Large intestine (tissue), 3 donors: ENCODE results near the gene HSD11B1L. TPM values are rescaled to one million over a fixed set of nuclear protein-coding genes. Genes with fewer than 3 reads are reported as not detected.

ENCODE experiments used
- DNase-seq, 2 donors: peaks; one replicate each; pipeline versions ENCODE4 v3.0.0 to v3.0.0-alpha.2; 2013
- H3K27ac ChIP-seq: one replicate; pipeline ENCODE4 v1.5.1; 2013; ENCODE audit warnings: low read length
- H3K27me3 ChIP-seq: 2 replicates; pipeline ENCODE4 v1.6.1; 2013; ENCODE audit warnings: low read length; ENCODE audit not compliant: control insufficient read depth, insufficient read depth
- H3K36me3 ChIP-seq: 2 replicates; pipeline ENCODE4 v1.6.1; 2013; ENCODE audit warnings: low read length; ENCODE audit not compliant: control insufficient read depth, insufficient read depth
- H3K4me1 ChIP-seq: one replicate; pipeline ENCODE4 v1.6.1; 2013; ENCODE audit warnings: low read length; ENCODE audit not compliant: control insufficient read depth, insufficient read depth
- H3K4me3 ChIP-seq: one replicate; pipeline ENCODE4 v1.5.1; 2013; ENCODE audit warnings: low read length
- H3K9me3 ChIP-seq: one replicate; pipeline ENCODE4 v1.6.1; 2013; ENCODE audit warnings: mild to moderate bottlenecking, low read depth, low read length, moderate library complexity; ENCODE audit not compliant: control insufficient read depth
- WGBS: methylation state at CpG from one replicate; pipeline ENCODE4 v1.1.5; 2013; ENCODE audit warnings: low lambda C conversion rate; ENCODE audit not compliant: insufficient coverage; 5-methylcytosine and 5-hydroxymethylcytosine counted together
- polyA plus RNA-seq: library from polyadenylated mRNA; unstranded; fragments of 120-200 nt; gene quantifications from one replicate; pipeline ENCODE4 v1.2.1, GENCODE V29; 2013

Gene HSD11B1L
- polyA plus RNA-seq, 1 donor: 5.7 TPM

DNA sequence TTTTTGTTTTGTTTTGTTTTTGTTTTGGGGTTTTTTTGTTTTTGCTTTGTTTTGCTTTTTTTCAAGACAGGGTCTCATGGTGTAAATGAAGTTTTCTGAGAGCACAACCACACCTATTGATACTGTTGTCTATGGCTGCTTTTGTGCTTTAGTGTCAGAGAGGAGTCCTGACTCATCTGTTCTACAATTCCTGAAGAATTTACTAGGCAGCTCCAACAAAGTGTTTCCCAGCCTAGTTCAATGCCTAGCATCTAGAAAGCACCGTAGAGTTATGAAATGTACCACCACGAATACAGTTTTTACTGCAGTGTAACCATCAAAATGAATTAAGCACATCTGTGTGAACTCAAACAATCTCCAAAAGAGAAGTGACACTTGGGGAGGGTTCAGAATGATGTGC lies 36.8 kb upstream of the HSD11B1L start:
- no peaks in the 10 kb centered on the region for H3K27me3 ChIP-seq
- peaks cover 70% of the 10 kb centered on the region for H3K36me3 ChIP-seq
- no CpG with 5 or more reads among the region's 2 CpGs for WGBS
- no peak for DNase-seq
- no peak overlapping the region for H3K27ac ChIP-seq
- H3K4me1 ChIP-seq: no peaks in the 10 kb centered on the region
- H3K4me3 ChIP-seq: no peak overlapping the region
- H3K9me3 ChIP-seq: no peaks in the 10 kb centered on the region

DNA sequence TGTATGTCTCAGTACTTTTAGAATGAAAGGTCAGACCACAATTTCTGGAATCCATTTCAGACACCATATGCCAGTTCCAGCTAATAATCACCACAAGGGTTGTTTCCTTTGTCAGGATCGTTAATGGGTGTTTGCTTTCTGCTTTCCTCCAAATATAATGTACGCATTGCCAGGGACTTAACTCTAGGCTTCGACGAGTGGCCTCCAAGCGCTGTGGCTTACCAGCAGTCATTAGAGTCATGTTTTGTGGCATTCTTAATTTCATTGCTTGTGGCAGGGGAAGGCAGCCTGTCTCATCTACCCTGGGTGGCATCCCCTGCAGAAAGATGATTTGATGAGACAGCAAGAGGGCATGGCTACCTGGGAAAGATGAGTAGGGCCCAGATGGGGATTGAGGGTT lies 35.4 kb upstream of the HSD11B1L start:
- Histone ChIP-seq H3K4me3 (no peak overlapping the region), H3K27ac (no peak overlapping the region), H3K36me3 (peaks cover 79% of the 10 kb centered on the region), H3K4me1 (no peaks in the 10 kb centered on the region), H3K9me3 (no peaks in the 10 kb centered on the region), H3K27me3 (no peaks in the 10 kb centered on the region)
- no peak for DNase-seq
- no CpG with 5 or more reads among the region's 5 CpGs for WGBS

DNA sequence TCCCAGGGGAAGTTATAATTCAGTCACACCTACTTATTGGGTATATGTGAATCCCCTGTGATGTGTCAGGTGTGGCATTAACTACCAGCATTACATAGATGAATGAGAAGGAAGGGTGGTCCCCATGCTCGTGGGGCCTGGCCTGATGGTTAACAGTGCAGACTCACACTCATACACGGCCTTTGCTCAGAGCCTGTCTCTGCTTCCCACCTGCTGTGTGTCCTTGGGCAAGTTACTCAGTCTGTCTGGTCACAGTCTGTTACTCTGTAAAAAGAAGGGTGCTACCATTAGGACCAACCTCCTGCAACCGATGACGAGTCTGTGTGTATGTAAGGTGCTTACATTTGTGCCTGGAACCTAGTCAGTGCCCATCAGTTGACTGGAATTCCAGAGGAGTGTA lies 34.1 kb upstream of the HSD11B1L start:
- H3K27me3 ChIP-seq: no peaks in the 10 kb centered on the region
- no peak overlapping the region for H3K27ac ChIP-seq
- H3K36me3 ChIP-seq: peaks cover 85% of the 10 kb centered on the region
- H3K4me1 ChIP-seq: no peaks in the 10 kb centered on the region
- no peak for DNase-seq
- 100% methylated on average over 2 of the region's 4 CpGs for WGBS
- no peaks in the 10 kb centered on the region for H3K9me3 ChIP-seq
- no peak overlapping the region for H3K4me3 ChIP-seq

DNA sequence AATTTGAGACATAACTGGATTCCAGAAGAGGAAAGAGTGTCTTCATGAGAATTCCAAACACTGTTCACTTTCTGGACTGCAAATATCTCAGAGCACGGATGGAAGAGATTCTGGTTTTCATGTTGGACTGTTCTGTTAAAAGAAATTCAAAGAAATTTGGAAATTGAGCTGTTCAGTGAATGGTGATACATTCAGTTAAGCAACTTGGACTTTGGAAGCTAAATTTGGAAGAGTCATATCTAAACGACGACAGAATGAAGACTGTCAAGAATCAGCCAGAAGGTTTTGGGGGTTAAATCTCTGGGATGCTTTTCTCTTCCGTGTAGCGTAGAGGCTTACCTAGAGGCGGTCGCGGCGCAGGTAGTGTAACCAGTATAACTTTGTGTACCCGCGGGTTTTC lies 32.4 kb upstream of the HSD11B1L start:
- Histone ChIP-seq H3K9me3 (no peaks in the 10 kb centered on the region), H3K36me3 (peaks cover 86% of the 10 kb centered on the region), H3K4me1 (no peaks in the 10 kb centered on the region), H3K27me3 (no peaks in the 10 kb centered on the region), H3K27ac (no peak overlapping the region), H3K4me3 (no peak overlapping the region)
- WGBS: 100% methylated on average over 1 of the region's 11 CpGs
- DNase-seq: no peak

DNA sequence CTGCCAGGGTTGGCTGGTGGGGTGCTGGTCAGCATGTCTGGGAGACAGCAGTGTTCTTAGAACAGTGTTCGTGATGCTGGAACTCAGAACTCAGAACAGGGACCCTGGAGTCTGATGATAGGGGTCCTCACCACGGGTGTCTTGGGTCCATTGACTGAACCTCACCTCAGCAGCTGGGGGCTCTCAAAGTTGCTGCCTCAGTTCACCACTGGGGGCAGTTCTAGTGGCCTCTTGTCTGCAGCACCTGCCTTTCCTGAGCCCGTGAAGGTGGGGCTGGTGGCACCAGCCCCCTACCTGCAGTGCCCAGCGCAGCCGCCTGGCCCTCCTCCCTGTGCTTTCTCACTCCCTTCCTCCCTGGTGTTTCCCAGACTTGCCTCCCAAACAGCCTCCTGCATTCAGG lies 29.5 kb upstream of the HSD11B1L start:
- Histone ChIP-seq H3K27me3 (no peaks in the 10 kb centered on the region), H3K9me3 (no peaks in the 10 kb centered on the region), H3K4me1 (no peaks in the 10 kb centered on the region), H3K36me3 (peaks cover 86% of the 10 kb centered on the region), H3K4me3 (no peak overlapping the region), H3K27ac (no peak overlapping the region)
- no CpG with 5 or more reads among the region's 5 CpGs for WGBS
- no peak for DNase-seq

DNA sequence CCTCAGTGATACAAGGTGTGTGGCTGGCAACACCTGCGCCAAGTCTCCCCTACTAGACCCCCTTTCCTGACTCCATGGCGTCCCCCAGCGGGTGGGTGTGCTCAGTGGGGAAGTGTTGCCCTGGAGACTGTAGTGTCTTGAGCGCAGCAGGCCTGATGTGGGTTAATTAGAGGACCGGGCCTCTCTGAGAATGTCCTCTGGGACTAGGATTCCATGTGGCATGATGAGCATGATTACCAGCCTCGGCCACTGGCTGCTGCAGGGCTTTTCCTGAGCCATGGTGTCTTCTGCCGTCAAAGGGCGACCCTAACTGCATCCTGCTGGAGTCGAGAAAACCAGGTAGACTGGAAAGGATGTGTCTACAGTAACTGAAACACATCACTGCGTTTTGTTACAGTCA lies 28.6 kb upstream of the HSD11B1L start:
- Histone ChIP-seq H3K4me3 (no peak overlapping the region), H3K4me1 (no peaks in the 10 kb centered on the region), H3K36me3 (peaks cover 81% of the 10 kb centered on the region), H3K27ac (no peak overlapping the region), H3K27me3 (no peaks in the 10 kb centered on the region), H3K9me3 (no peaks in the 10 kb centered on the region)
- no peak for DNase-seq
- no CpG with 5 or more reads among the region's 10 CpGs for WGBS

DNA sequence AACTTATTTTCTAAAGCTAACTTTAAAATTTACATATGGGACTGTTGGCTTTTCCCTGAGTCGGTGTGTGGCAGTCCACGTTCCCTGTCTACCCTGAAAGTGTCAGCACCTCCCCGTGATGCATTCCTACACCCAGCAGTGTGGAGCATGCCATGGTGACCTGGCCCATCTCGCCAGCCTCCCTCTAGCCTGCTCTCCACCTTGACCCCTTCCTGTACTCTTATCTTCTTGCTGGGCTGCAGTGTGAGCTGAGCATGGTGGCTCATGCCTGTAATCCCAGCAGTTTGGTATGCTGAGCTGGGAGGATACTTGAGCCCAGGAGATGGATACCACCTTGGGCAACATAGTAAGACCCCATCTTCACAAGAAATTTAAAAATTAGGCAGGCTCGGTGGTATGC lies 25.9 kb upstream of the HSD11B1L start:
- no peak overlapping the region for H3K27ac ChIP-seq
- no peaks in the 10 kb centered on the region for H3K4me1 ChIP-seq
- peaks cover 81% of the 10 kb centered on the region for H3K36me3 ChIP-seq
- H3K9me3 ChIP-seq: no peaks in the 10 kb centered on the region
- no peak overlapping the region for H3K4me3 ChIP-seq
- H3K27me3 ChIP-seq: no peaks in the 10 kb centered on the region
- no peak for DNase-seq
- no CpG with 5 or more reads among the region's 5 CpGs for WGBS

DNA sequence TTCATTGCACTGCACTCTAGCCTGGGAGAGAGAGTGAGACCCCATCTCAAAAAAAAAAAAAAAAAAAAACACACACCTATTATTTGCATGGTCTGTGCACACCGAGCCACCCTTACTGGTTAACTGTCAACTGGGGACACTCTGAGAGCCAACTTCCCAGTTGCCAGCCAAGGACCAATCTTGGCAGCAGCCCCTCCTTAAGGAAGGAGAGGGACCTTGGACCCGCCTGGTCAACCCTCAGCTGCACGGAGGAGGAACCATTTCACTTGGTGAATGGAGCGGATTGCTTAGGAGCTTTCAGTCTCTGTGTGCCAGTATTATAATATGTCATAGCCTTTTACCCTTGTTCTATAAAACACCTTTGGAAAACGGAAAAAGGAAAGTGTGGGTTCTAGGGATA lies 25.4 kb upstream of the HSD11B1L start:
- Histone ChIP-seq H3K4me1 (no peaks in the 10 kb centered on the region), H3K27ac (no peak overlapping the region), H3K36me3 (peaks cover 81% of the 10 kb centered on the region), H3K4me3 (no peak overlapping the region), H3K27me3 (no peaks in the 10 kb centered on the region), H3K9me3 (no peaks in the 10 kb centered on the region)
- WGBS: 83% methylated on average over 1 of the region's 5 CpGs
- DNase-seq: peak in 1 of 2 donors; percentile 37

DNA sequence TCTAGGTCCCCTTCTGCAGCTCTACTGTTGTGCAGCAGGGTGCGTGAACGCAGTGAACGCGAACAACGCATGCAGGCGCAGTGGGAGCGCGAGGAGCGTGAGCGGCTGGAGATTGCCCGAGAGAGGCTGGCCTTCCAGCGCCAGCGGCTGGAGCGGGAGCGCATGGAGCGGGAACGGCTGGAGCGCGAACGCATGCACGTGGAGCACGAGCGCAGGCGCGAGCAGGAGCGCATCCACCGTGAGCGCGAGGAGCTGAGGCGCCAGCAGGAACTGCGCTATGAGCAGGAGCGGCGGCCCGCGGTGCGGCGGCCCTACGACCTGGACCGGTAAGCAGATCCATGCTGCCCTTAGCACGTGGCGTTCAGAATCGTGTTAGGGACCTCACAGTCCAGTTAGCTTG lies 19.3 kb upstream of the HSD11B1L start:
- DNase-seq: no peak
- WGBS: 100% methylated on average over 2 of the region's 42 CpGs
- H3K36me3 ChIP-seq: peaks cover 81% of the 10 kb centered on the region
- H3K9me3 ChIP-seq: no peaks in the 10 kb centered on the region
- H3K27ac ChIP-seq: no peak overlapping the region
- no peak overlapping the region for H3K4me3 ChIP-seq
- no peaks in the 10 kb centered on the region for H3K27me3 ChIP-seq
- H3K4me1 ChIP-seq: no peaks in the 10 kb centered on the region

DNA sequence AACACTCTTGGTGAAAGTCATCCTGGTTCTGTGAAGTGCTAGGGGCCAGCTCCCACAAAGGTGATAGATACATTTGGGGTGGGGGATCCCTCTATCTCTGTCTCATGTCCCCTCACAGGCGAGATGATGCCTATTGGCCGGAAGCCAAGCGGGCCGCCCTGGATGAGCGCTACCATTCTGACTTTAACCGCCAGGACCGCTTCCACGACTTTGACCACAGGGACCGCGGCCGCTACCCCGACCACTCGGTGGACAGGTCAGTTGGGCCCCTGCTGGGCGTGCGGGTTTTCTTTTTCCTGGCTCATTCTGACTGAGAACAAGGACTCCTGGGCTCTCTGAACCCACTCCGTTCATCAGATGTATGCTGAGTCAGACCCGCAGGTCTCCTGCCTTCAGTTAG lies 16.9 kb upstream of the HSD11B1L start:
- Histone ChIP-seq H3K4me1 (no peaks in the 10 kb centered on the region), H3K27me3 (no peaks in the 10 kb centered on the region), H3K36me3 (peaks cover 82% of the 10 kb centered on the region), H3K4me3 (no peak overlapping the region), H3K27ac (no peak overlapping the region), H3K9me3 (no peaks in the 10 kb centered on the region)
- WGBS: no CpG with 5 or more reads among the region's 17 CpGs
- no peak for DNase-seq

DNA sequence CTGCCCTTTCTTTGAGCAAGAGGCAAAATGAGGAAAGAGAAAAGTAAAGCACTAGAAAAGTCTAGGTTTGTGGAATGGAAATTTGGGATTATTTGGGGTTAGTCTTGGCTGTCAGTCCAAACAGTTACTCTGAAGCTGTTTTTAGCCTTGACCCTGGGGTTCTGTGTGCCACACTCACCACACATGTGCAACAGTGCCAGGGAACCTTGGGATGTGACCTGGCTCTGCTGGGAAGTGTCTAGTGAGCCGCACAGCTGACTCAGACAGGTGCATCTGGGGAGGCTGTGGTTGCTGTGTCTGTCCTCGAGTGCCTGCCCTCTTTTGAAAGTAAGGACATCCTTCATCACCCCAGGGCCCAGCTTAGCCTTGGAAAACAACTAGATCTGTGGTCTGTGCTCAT lies 16.3 kb upstream of the HSD11B1L start:
- peaks cover 88% of the 10 kb centered on the region for H3K36me3 ChIP-seq
- H3K9me3 ChIP-seq: no peaks in the 10 kb centered on the region
- H3K4me3 ChIP-seq: no peak overlapping the region
- WGBS: no CpG with 5 or more reads among the region's 2 CpGs
- no peak for DNase-seq
- no peak overlapping the region for H3K27ac ChIP-seq
- no peaks in the 10 kb centered on the region for H3K27me3 ChIP-seq
- H3K4me1 ChIP-seq: no peaks in the 10 kb centered on the region
